AG09309 (cell line): Measurements from ENCODE around the gene ZDHHC6.
"Not testable (repeated sequence)": the region's sequence is repeated elsewhere in the genome, so short reads cannot be mapped to it uniquely, and the experiment has no call there.

Experiments
- DNase-seq: peaks from one replicate; pipeline ENCODE4 v3.0.0-alpha.2; 2010; ENCODE audit warnings: low read depth
- H3K4me3 ChIP-seq: 2 replicates; pipeline ENCODE4 v1.5.1; 2011; ENCODE audit warnings: mild to moderate bottlenecking, low read depth, low read length, moderate library complexity; ENCODE audit not compliant: control insufficient read depth
- CTCF ChIP-seq: IDR thresholded peaks from 2 replicates; pipeline ENCODE4 v1.5.1; 2011; ENCODE audit warnings: mild to moderate bottlenecking, low read depth, low read length, inconsistent platforms; ENCODE audit not compliant: insufficient read depth, control insufficient read depth; ENCODE audit errors: missing control alignments

Gene ZDHHC6

DNA sequence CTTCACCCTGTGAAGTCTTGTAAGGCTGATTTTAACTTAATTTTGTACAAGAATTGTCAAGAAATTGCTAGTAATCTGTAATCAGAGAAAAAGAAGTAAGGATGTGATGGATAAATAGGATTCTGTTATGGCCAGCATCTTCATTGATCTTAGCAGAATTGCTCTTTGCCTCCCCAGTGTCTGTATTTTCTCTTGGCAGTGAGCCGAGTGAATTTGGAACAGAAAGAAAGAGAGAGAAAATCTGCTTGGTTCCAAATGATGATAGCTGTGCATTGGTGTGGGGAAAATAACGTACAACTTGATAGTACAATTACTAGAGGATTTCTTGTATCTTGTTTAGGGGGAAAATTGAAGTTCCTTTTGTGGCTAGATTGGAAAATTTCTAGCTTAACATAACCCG, 34.9 kb upstream of the ZDHHC6 start:
- DNase-seq = no peak
- no peak for TF ChIP-seq CTCF

GRCh38 chr10:112475575-112476218, 29.0 kb upstream of the ZDHHC6 start:
- DNase-seq = no peak
- H3K4me3 ChIP-seq = no peak overlapping the region
- TF ChIP-seq CTCF = peak; percentile 54

More for the DNA sequence above, 34.9 kb upstream of the ZDHHC6 start:
- H3K4me3 ChIP-seq = no peak overlapping the region

DNA sequence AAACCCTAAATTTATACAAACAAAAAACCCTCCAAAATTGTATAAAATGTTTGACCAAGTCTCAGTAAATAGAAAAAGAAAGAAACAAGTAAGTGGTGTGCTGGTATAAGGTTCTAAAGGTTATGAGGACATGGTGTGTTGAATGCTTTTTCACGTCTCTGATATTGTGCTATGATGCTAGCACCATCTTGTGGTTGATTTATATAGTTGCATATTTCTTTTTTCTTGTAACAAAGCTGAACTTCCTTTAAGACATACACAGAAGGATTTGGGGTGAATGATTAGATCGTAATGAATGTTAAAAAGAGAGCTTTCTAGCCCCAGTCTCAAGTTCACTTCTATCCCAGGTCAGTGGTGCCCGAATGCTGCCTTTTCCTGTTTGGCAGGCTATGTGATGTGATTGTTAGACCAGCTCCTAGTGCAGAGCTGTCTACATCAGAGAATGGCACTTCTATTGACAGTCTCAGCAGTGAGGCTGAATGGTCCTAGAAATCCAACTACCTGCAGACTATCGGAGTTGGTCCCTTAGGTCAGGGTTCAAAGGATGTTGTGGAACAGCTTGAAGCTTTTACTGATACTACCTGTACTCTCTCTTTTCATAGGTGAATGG, 25.3 kb upstream of the ZDHHC6 start:
- DNase-seq = peak; percentile 33
- peak; percentile 58 for TF ChIP-seq CTCF
- H3K4me3 ChIP-seq = no peak overlapping the region

DNA sequence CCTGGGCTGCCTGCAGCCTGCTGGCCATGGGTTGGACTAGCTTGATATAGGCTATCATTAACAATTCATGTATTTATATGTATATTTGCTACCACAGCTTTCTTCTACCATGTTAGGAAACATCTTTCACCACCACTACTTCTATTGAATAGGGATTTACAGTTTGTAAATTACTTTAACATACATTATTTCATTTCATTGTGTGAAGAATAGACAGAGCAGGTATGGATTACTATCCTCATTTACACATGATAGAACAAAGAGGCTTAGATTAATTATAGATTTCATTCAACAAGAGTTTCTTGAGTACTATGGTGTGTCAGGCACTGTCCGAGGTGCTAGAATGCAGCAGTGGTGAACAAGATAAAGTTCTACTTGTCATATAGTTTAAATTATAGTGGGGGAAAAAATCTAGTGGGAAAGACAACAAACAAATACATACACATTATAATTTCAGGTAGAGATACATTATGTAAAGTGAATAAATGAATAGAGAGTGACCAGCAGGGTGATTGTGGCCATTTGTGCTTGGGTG, 20.9 kb upstream of the ZDHHC6 start:
- no peak for DNase-seq
- H3K4me3 ChIP-seq = no peak overlapping the region
- TF ChIP-seq CTCF = no peak

- no peak for TF ChIP-seq CTCF
- H3K4me3 ChIP-seq = no peak overlapping the region
- DNase-seq = no peak
Observed at GRCh38 chr10:112466802-112467201, 20.1 kb upstream of the ZDHHC6 start.

- no peak for TF ChIP-seq CTCF
- H3K4me3 ChIP-seq = no peak overlapping the region
- DNase-seq = no peak
Observed at GRCh38 chr10:112465299-112465883, 18.7 kb upstream of the ZDHHC6 start.

GRCh38 chr10:112464074-112464473, 17.4 kb upstream of the ZDHHC6 start:
- not testable (repeated sequence) for DNase-seq, H3K4me3 ChIP-seq
